K562 (cell line): ENCODE data around the gene CRIM1. TPM values are rescaled to one million over a fixed set of nuclear protein-coding genes. Genes with fewer than 3 reads are reported as not detected.

Experiments used
- ATAC-seq: fragments of 200-7000 bp; cut with Tn5 transposase; 3 replicates; pipeline ENCODE4 v1.9.1; 2020; ENCODE audit warnings: moderate library complexity
- BruUV-seq: library from RNA; stranded (reverse); fragments of 400-500 nt; replicated peaks from 2 replicates; lab custom pipeline; 2021; lab: Mats Ljungman, UMichigan
- CTCF ChIA-PET: fragments of 300-600 bp; formaldehyde crosslinking; extraction: SDS; loops from one replicate; lab custom pipeline; 2021; ENCODE audit warnings: low intra/inter-chr PET ratio; lab: Yijun Ruan, JAX
- POLR2A ChIA-PET: fragments of 300-600, 350-650 bp; sonication (Branson Sonifier 250); formaldehyde crosslinking; extraction: SDS; loops from one replicate; lab custom pipeline; 2021; ENCODE audit warnings: antibody characterized with exemption, inconsistent platforms; lab: Yijun Ruan, JAX
- DNase-seq, 4 experiments: peaks; one replicate each; pipeline versions ENCODE4 v3.0.0 to v3.0.0-alpha.2; 2011 to 2018; ENCODE audit warnings: low spot score in 3 of 4, mixed read lengths in 3 of 4; ENCODE audit errors: extremely low read depth in 1 of 4
- FAIRE-seq: peaks from 2 replicates; lab custom pipeline; 2011; peaks lifted over from hg19 to GRCh38; lab: Jason Lieb, UNC
- H2AFZ ChIP-seq: 2 replicates; pipeline ENCODE4 v1.6.0; 2011; ENCODE audit warnings: low read depth, low read length, control low read depth, inconsistent platforms
- H3K27ac ChIP-seq: fragments of 200-600 bp; 3 replicates; pipeline ENCODE4 v1.8.0; 2011; ENCODE audit warnings: low read depth, mild to moderate bottlenecking, control low read depth, inconsistent platforms, low read length, moderate library complexity, mixed read lengths; ENCODE audit errors: extremely low read depth
- H3K27me3 ChIP-seq, 2 experiments: fragments of 300-600 bp in 1 of 2; 2 replicates in 1 of 2; 3 replicates in 1 of 2; pipeline versions ENCODE4 v1.6.0 to v1.8.0; 2011; ENCODE audit warnings: inconsistent platforms in 2 of 2, low read length in 2 of 2, mild to moderate bottlenecking in 1 of 2, mixed read lengths in 1 of 2, moderate library complexity in 1 of 2; ENCODE audit not compliant: control insufficient read depth in 2 of 2, insufficient read depth in 2 of 2
- H3K36me3 ChIP-seq: fragments of 300-600 bp; 3 replicates; pipeline ENCODE4 v1.8.0; 2011; ENCODE audit warnings: mild to moderate bottlenecking, low read length, inconsistent platforms; ENCODE audit not compliant: control insufficient read depth, insufficient read depth
- H3K4me1 ChIP-seq, 2 experiments: fragments of 200-600 bp in 1 of 2; replicated peaks in 1 of 2; 2 replicates in 1 of 2; 3 replicates in 1 of 2; pipeline versions ENCODE4 v1.5.1 to v1.8.0; 2011; ENCODE audit warnings: inconsistent platforms in 2 of 2, low read length in 2 of 2, mild to moderate bottlenecking in 1 of 2, mixed read lengths in 1 of 2, moderate library complexity in 1 of 2; ENCODE audit not compliant: control insufficient read depth in 2 of 2, insufficient read depth in 2 of 2
- H3K4me2 ChIP-seq: 2 replicates; pipeline ENCODE4 v1.6.1; 2011; ENCODE audit warnings: low read length, control low read depth, inconsistent platforms, mixed read lengths; ENCODE audit not compliant: insufficient read depth
- H3K4me3 ChIP-seq: fragments of 200-600 bp; sonication (generic), shearing (Covaris generic); 2 replicates; pipeline ENCODE4 v1.5.1; 2016; ENCODE audit warnings: control low read depth, inconsistent platforms
- H3K79me2 ChIP-seq: fragments of 200-600 bp; 3 replicates; pipeline ENCODE4 v1.8.0; 2011; ENCODE audit warnings: low read length, inconsistent platforms; ENCODE audit not compliant: control insufficient read depth, insufficient read depth
- H3K9ac ChIP-seq, 2 experiments: 2 replicates each; pipeline versions ENCODE4 v1.6.0 to v1.6.1; 2011; ENCODE audit warnings: low read depth in 2 of 2, low read length in 2 of 2, control low read depth in 1 of 2, inconsistent platforms in 1 of 2, mild to moderate bottlenecking in 1 of 2, mixed read lengths in 1 of 2; ENCODE audit not compliant: insufficient read depth in 1 of 2
- H3K9me1 ChIP-seq: one replicate; pipeline ENCODE4 v1.6.0; 2011; ENCODE audit warnings: inconsistent platforms, mild to moderate bottlenecking, low read length, moderate library complexity; ENCODE audit not compliant: control insufficient read depth, insufficient read depth
- H3K9me3 ChIP-seq: replicated peaks from 2 replicates; pipeline ENCODE4 v1.5.1; 2011; ENCODE audit warnings: low read depth, low read length, inconsistent platforms; ENCODE audit not compliant: control insufficient read depth, insufficient read depth
- H4K20me1 ChIP-seq: replicated peaks from 2 replicates; pipeline ENCODE4 v1.6.1; 2011; ENCODE audit warnings: low read length, inconsistent platforms, mixed read lengths; ENCODE audit not compliant: control insufficient read depth, insufficient read depth
- BDP1 ChIP-seq: IDR thresholded peaks from 3 replicates; pipeline ENCODE4 v1.6.1; 2011; ENCODE audit not compliant: insufficient read length, insufficient read depth
- CREM ChIP-seq: IDR thresholded peaks from 2 replicates; pipeline ENCODE4 v1.6.1; 2014; ENCODE audit warnings: antibody characterized with exemption, low read depth
- CUX1 ChIP-seq: fragments of 200-800 bp; sonication (Bioruptor generic); IDR thresholded peaks from 2 replicates; pipeline ENCODE4 v1.6.1; 2016; ENCODE audit warnings: missing genetic modification characterization, missing compliant biosample characterization
- EP300 ChIP-seq: IDR thresholded peaks from 2 replicates; pipeline ENCODE4 v1.6.1; 2012; ENCODE audit warnings: low read length, improper control_type of control experiment
- GMEB1 ChIP-seq: fragments of 250-450 bp; sonication (Bioruptor Pico); IDR thresholded peaks from 2 replicates; pipeline ENCODE4 v1.4.0; 2020; ENCODE audit warnings: mild to moderate bottlenecking
- POLR2B ChIP-seq: fragments of 450-650 bp; IDR thresholded peaks from 2 replicates; pipeline ENCODE4 v1.6.1; 2018; ENCODE audit warnings: low read depth; ENCODE audit not compliant: partially characterized antibody
- SETDB1 ChIP-seq: IDR thresholded peaks from one replicate; pipeline ENCODE4 v1.6.1; 2012; ENCODE audit warnings: low read length, control low read depth, inconsistent platforms
- TFE3 ChIP-seq: fragments of 450-650 bp; formaldehyde crosslinking; IDR thresholded peaks from 2 replicates; pipeline ENCODE4 v1.4.0; 2020; ENCODE audit warnings: mild to moderate bottlenecking, mixed read lengths
- ZNF134 ChIP-seq: fragments of 250-450 bp; sonication (Bioruptor Pico); conservative IDR thresholded peaks from 2 replicates; pipeline ENCODE4 v1.4.0; 2020
- ZNF766 ChIP-seq: fragments of 200-800 bp; sonication (Bioruptor generic); conservative IDR thresholded peaks from 2 replicates; pipeline ENCODE4 v1.6.1; 2016; ENCODE audit warnings: missing genetic modification characterization, missing compliant biosample characterization
- WGBS: fragments of 100-300 bp; shearing (Covaris generic); methylation state at CpG from one replicate; pipeline ENCODE4 v1.1.6; 2016; ENCODE audit warnings: low coverage, mixed read lengths; ENCODE audit not compliant: insufficient coverage; ENCODE audit errors: missing lambda C conversion rate; 5-methylcytosine and 5-hydroxymethylcytosine counted together
- in situ Hi-C: fragments of 300-500 bp; cut with MboI; formaldehyde crosslinking; loops from 4 replicates; pipeline ENCODE4 v1.15.0; 2018; ENCODE audit warnings: inconsistent platforms, mixed read lengths
- intact Hi-C: fragments of 100-400 bp; cut with micrococcal nuclease; formaldehyde crosslinking; loops from 2 replicates; pipeline ENCODE4 v1.14.2; 2022
- polyA plus RNA-seq, 8 experiments: library from polyadenylated mRNA; depleted of rRNA in 4 of 8; stranded (reverse) in 5 of 8; unstranded in 3 of 8; fragments of >200 nt; fragmentation: Nextera tagmentation in 2 of 8; fragmentation: Illumina TruSeq in 1 of 8; extraction: Ambion mirVana in 2 of 8; extraction: Trizol in 1 of 8; gene quantifications; 2 replicates each; pipeline versions ENCODE4 v1.2.1 to v1.2.3, GENCODE V29; 2011 to 2014; ENCODE audit warnings: inconsistent platforms in 1 of 8, missing spikeins in 1 of 8
- total RNA-seq, 7 experiments: library from RNA; depleted of rRNA in 6 of 7; stranded (reverse); fragments of >200 nt in 6 of 7; fragmentation: Illumina TruSeq in 2 of 7; extraction: Trizol in 2 of 7; gene quantifications; 2 replicates each; pipeline versions ENCODE4 v1.2.1 to v1.2.3, GENCODE V29; 2011 to 2021; ENCODE audit warnings: low replicate concordance in 1 of 7

The CRIM1 gene
- total and polyA plus RNA-seq, 9 of the 15 experiments (the other 6 are each of a cell fraction or from before 2014, with no cell fraction given): 0.01 to 0.36 (median 0.06) TPM; not detected in 1

GRCh38 chr2:36369163-36369562 lies 13.6 kb downstream of the CRIM1 start:
- Histone ChIP-seq H3K79me2 (no peaks in the 10 kb centered on the region), H3K4me1 (no peaks in the 10 kb centered on the region), H3K36me3 (no peaks in the 10 kb centered on the region), H2AFZ (no peak overlapping the region), H3K27ac (no peak overlapping the region), H3K9me1 (no peaks in the 10 kb centered on the region), H3K9ac (no peak overlapping the region), H3K9me3 (no peaks in the 10 kb centered on the region), H4K20me1 (no peaks in the 10 kb centered on the region), H3K27me3 (no peaks in the 10 kb centered on the region), H3K4me3 (no peak overlapping the region), H3K4me2 (no peak overlapping the region)
- intact Hi-C loops: no loop called here
- no TSS peak for BruUV-seq
- no peak for FAIRE-seq
- POLR2A ChIA-PET: interaction anchor here (0.8 to 1.4 kb wide), 2 partner anchors 70 to 104 kb away, joined by 3 to 4 read pairs; no protein-coding TSS in a partner anchor
- in situ Hi-C loops: no loop called here
- no peak for DNase-seq
- WGBS: 0% methylated on average over 1 of the region's 1 CpG
- ATAC-seq: no peak
- CTCF ChIA-PET: no interaction called here
- TF ChIP-seq CUX1 (CRISPR knock-in tag) (no peak), CREM (no peak), ZNF766 (no peak), TFE3 (CRISPR knock-in tag) (no peak), ZNF134 (CRISPR knock-in tag) (no peak), SETDB1 (no peak), GMEB1 (CRISPR knock-in tag) (no peak), BDP1 (no peak), POLR2B (no peak), EP300 (no peak)
